Kidney capillary endothelial cell (primary cell): Measurements from ENCODE around the gene MAPK1.
"Not testable (repeated sequence)": the region's sequence is repeated elsewhere in the genome, so short reads cannot be mapped to it uniquely, and the experiment has no call there.

Experiments
- DNase-seq: peaks from one replicate; pipeline ENCODE4 v3.0.0-alpha.2; 2018; ENCODE audit warnings: low spot score

The MAPK1 gene

GRCh38 chr22:21790849-21791610 is 76.4 kb downstream of the MAPK1 start:
- DNase-seq, result not testable (repeated sequence)

GRCh38 chr22:21790359-21790758 is 77.1 kb downstream of the MAPK1 start:
- no peak for DNase-seq

DNA sequence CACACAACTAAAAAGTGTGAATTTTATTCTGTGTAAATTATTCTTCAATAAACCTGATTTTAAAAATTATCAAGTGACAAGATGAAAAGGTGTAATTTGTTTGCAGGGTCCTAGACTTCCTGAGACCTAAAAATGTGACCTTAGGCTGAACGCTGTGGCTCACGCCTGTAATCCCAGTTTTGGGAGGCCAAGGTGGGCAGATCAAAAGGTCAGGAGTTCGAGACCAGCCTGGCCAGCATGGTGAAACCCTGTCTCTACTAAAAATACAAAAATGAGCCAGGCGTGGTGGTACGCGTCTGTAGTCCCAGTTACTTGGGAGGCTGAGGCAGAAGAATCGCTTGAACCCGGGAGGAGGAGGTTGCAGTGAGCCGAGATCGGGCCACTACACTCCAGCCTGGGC is 79.9 kb downstream of the MAPK1 start:
- not testable (repeated sequence) for DNase-seq

DNA sequence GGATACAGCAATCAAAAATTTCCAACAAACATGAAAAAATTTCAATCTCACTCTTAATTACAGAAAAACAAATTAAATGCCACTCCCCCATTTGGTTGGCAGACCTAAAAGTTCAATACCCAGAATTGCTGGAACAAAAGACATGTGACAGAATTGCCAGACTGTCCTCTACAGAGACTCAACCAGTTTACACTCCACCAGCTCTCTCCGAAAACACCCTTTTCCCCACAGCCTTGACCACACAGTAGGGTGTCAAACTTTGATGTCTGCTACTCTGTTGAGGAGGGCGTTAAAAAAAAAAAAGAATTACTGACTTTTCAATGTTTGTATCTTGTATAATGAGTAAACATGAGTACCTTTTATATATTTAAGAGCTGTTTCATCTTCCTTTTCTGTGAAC is 87.2 kb downstream of the MAPK1 start:
- no peak for DNase-seq

- no peak for DNase-seq
Measured at GRCh38 chr22:21779444-21779843, 88.0 kb downstream of the MAPK1 start.

DNA sequence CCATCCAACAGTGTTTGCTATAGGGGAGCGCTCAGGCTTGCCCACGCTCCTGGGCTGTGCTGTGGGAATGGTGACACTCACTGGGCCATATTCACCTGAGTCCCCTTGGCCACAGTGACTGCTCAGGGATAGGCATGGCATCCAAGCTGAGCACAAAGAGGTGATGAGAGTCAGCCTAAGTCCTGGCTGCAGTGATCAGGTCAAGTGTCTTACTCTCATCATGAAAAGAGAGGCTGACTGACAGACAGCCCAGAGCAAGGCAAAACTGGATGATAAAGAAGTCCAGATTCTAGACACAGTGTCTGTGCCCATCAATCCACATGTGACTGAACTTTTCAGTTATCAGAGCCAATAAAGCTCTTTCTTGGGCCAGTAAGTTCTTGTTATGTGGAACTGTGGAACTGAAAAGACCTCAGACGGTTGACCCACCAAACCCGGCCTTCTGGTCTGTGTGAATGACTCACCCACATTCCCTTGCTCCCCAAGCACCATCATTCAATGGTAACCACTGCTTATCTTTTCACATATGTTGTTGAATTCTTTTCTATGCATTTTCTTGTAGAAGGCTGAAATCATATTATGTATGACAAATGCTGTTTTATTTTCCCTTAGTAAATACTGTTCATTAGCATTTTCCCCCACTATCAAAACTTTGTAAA is 88.6 kb downstream of the MAPK1 start:
- no peak for DNase-seq

GRCh38 chr22:21771631-21771976 is 95.8 kb downstream of the MAPK1 start:
- DNase-seq, result no peak

GRCh38 chr22:21768435-21768834 is 99.0 kb downstream of the MAPK1 start:
- DNase-seq, result no peak

DNA sequence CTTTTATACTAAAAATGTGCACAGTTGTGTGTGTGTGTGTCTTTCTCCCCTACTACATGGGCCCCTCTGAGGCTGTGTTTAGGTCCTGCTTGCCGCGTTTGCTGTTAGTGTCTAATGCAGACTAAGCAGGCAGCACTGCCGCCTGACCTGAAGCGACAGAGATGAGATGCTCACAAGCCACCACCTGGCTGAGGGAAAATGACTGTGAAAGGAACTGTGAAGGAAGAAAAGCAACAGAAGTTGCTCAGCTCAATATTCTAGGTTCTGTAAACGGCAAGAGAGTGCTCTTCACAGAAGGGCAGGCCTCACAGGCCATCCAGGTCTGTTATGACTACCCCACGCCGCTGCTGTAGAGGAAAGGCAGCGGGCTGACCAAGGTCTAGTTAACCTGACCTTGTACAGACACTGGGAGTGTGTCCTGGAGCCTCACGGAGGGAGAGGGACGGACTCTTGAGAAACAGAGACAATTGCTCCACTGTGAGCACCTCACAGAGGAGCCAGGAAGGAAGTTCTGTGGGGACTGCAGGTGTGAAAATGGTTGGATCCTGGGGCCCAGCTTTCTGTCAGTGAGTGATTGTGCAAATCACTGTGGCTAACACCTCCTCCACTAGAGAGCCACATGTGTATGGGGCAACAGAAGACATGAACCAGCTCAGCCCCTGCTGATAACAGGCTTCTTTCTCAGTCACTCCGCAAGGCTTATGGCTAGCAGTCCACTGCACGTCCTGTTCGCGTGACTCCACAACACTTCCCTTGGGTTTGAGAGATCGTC is 100.6 kb downstream of the MAPK1 start:
- no peak for DNase-seq

DNA sequence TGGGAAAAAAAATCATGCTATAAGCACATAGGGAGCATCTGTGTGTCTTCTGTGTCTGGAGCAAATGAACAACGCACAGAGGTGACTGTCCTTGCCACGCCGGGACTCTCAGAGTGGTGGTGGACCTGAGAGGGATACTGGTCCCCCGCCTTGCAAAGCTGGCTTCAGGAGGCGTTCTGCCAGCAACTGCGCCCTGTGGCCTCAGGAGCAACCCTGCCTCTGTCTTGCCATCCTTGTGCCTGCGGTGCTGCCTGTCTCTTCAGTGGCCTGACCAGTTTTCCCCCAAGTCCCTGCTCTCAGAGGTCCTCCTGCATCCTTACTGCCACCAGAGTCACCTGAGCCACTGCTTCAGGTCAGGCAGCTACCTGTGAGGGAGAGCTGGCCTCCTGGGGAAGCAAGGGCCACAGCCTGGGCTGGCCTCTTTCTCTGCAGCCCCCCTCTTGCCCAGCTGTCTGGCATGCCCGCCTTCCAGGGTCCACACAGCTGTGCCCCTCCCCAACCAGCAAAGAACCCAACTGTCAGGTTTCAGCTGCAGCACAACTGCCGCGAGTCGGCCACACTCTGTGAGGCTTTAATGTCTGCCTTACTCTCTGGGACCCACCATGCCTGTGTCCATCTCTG is 101.4 kb downstream of the MAPK1 start:
- no peak for DNase-seq

DNA sequence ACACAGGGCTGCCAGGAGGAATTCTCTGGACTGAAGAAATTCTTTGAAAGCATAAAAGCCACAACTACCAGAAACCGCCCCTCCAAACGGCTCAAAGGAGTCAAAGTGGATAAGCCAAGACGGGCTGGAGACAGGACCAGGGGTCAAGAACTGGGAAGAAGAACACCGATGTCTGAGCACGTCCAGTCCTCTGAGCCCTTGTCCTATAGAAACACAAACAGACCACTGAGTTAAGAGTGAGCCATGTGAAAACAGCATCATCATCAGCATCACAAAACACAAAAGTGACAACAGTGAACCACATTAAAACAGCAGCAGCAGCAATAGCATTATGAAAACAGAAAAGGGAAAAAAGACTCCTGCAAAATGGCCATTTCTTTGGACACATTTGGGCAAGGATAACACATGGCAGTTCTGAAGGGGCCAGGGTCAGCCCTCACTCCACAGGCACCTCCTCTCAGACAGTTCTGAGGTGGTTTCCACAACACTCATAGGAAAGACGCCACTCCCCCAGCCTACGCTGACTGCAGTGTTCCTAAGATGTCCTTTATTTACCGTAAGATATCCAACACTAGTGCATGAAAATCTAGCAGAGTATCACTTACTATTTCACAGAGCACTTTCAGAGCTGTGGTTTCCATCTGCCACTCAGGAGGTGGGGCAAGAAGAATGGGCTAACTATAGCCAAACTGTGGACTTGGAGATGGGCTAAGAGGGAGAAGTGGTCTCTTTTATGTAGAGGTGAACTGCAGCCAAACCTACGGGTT is 103.2 kb downstream of the MAPK1 start:
- no peak for DNase-seq

GRCh38 chr22:21762712-21763581 is 104.5 kb downstream of the MAPK1 start:
- DNase-seq, result no peak

DNA sequence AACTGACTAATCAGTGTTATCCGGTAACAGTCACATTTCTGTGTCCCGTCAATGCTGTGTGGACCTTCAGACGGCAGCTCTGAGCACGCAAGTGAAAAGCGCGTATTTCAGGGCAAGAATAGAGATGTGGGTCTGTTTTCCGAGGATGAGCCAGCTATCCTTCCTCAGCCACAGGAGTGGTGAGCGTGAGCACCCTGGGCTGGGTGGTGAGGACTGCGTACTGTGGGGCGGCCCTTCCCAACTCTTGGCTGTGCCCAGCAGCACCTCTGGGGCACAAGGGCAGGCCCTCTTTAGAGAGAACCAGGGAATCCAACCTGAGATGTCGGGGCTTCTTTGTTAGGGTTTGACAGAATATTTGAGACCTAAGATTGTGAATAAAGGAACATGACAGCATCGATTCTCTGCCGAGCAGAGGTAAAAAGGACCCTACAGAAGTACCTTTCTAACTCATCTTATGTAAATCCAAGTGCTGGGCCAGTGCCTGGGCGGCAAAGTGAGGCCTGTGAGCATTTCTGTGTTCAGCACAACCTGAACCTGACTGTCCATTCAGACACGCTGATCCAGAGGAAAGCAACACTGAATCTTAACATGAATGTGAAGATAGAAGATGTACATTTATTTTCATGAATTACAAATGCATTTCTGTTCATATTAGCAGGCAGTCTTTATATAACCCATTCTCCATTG is 105.3 kb downstream of the MAPK1 start:
- DNase-seq, result no peak

DNA sequence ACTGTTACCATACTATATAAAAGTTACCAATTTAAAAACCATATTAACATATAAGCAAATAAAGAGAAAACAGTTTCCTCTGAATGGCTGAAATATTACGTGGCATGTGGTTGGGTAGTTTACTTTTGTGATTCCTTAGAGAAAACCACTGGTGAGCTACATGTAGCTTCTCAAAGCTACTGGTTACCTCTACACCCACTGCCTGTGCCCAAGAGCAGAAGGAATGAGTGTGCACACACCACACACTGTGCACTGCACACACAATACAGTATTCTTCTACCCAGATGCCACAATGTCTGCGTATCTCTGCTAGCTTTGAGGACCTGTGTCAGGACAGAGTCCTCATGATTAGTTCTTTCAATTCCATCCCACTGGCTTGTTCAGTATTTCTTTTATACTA is 106.4 kb downstream of the MAPK1 start:
- no peak for DNase-seq

GRCh38 chr22:21760640-21761039 is 106.8 kb downstream of the MAPK1 start:
- no peak for DNase-seq

DNA sequence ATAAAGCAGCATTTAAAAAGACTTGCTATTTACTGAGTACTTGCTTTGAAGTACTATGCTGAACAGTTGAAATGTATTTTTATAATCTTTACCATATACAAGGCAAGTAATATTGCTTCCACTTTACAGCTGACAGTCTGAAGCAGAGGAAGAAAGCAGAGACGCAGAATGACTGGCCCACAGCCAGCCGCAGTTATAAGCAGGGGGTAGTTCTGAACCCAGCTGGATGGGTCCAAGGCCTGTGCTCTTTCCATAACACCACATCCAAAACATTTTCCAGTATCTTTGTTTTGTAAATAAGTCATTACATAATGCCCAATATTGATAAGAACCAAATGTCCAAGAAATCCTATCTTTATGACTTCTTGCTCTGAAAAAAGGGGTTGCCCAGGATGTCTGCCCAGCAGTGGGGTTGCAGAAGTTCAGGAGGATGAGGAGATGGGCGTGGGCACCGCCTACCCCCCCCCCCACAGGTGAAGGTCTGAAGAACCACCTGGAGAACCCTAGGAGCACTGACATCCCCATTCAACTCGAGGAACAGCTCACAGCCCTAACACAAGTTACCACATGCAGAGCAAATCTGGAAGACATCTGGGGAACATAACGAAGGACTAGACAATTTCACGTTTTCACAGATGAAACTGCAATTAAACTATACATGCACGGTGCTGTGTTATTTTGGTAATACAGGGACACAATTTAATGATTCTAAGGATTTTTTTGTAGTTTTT is 107.6 kb downstream of the MAPK1 start:
- DNase-seq, result no peak

GRCh38 chr22:21759093-21759492 is 108.4 kb downstream of the MAPK1 start:
- no peak for DNase-seq

DNA sequence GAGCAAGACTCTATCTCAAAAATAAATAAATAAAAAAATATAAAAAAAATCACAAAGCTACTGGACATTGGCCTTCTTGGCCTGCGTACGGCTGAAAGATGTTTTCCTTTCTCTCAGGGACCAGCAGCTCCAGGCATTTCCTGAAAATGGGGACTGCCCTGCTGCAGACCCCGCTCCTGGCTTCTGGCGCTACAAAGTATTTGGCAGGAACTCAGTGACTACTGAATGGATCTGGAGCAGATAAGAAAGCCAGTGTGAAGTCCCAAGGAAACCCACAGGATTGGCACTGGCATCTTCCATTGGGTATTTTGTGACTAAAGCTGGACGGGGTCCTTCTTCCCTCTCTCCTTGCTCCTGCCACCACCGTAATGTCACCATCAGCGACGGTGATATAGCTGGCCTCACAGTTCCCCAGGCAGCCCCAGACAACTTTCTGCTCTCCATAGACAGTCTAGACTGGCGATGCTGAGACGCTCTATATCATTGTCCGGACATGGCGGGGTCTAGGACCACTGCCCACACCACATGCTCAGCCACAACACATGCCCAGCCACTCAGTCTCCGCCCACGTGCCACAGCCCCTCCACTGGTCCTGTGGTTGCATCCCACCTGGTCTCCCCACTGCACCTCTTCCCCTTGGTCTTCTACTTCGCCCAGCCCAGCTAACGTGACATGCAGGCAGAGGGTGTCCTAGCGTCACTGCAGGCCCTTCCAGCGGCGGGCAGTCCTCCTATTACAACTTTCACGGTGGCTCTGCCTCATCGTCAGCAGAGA is 109.2 kb downstream of the MAPK1 start:
- DNase-seq, result no peak

DNA sequence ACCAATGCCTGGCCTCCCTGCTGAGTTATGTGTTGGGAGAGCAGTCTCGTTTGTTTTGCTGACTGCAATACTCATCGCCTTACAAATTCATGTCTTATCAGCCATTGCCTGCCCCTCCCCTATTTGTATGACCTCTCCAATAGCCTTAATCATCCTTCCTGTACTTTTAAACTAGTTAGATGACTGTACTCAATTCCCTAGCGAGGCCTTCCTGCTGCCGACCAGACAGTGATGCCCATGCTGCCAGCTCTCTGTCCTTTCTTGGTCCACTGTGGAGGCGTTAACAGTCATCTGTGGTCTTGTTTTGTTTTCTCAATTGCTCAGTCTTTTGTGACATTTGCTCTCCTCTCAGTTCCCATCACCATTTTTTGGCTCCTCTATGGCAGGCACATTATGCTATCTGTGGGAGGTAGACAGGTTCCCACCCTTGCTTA is 111.6 kb downstream of the MAPK1 start:
- peak; percentile 90 for DNase-seq
